HepG2 (cell line): ENCODE data around the gene IL32. TPM values are rescaled to one million over a fixed set of nuclear protein-coding genes. Genes with fewer than 3 reads are reported as not detected.

ENCODE experiments used
- CSRNP1 ChIP-seq: sonication (generic); formaldehyde crosslinking; IDR thresholded peaks from 2 replicates; pipeline ENCODE4 v1.8.1; 2023; ENCODE audit warnings: mild to moderate bottlenecking, missing genetic modification reagents
- HOXA7 ChIP-seq: sonication (generic); formaldehyde crosslinking; IDR thresholded peaks from 2 replicates; pipeline ENCODE4 v1.8.1; 2022; ENCODE audit warnings: mild to moderate bottlenecking, missing genetic modification reagents, moderate library complexity
- KIAA2018 ChIP-seq: sonication (generic); formaldehyde crosslinking; IDR thresholded peaks from 2 replicates; pipeline ENCODE4 v1.5.0; 2020; ENCODE audit warnings: mild to moderate bottlenecking, missing genetic modification reagents, borderline replicate concordance
- MIXL1 ChIP-seq: IDR thresholded peaks from 2 replicates; pipeline ENCODE4 v1.6.1; 2016
- PRDM4 ChIP-seq: sonication (generic); formaldehyde crosslinking; IDR thresholded peaks from 2 replicates; pipeline ENCODE4 v1.9.0; 2021; ENCODE audit warnings: missing genetic modification reagents, borderline replicate concordance
- TBX2 ChIP-seq: sonication (generic); formaldehyde crosslinking; IDR thresholded peaks from 2 replicates; pipeline ENCODE4 v1.5.0; 2020; ENCODE audit warnings: missing genetic modification reagents, mild to moderate bottlenecking, borderline replicate concordance
- ZBTB38 ChIP-seq: sonication (generic); formaldehyde crosslinking; IDR thresholded peaks from 2 replicates; pipeline ENCODE4 v1.5.1; 2020; ENCODE audit warnings: mild to moderate bottlenecking, missing genetic modification reagents
- ZFAT ChIP-seq: sonication (generic); formaldehyde crosslinking; conservative IDR thresholded peaks from 2 replicates; pipeline ENCODE4 v1.8.1; 2023; ENCODE audit warnings: missing genetic modification reagents, inconsistent platforms
- ZNF256 ChIP-seq: sonication (generic); formaldehyde crosslinking; conservative IDR thresholded peaks from 2 replicates; pipeline ENCODE4 v1.4.0; 2020; ENCODE audit warnings: missing genetic modification reagents
- ZNF605 ChIP-seq: sonication (generic); formaldehyde crosslinking; IDR thresholded peaks from 2 replicates; pipeline ENCODE4 v1.8.0; 2022; ENCODE audit warnings: mild to moderate bottlenecking, missing genetic modification reagents
- ZNF800 ChIP-seq: sonication (generic); formaldehyde crosslinking; IDR thresholded peaks from 2 replicates; pipeline ENCODE4 v1.4.0; 2020; ENCODE audit warnings: missing genetic modification reagents
- ZNF841 ChIP-seq: sonication (generic); formaldehyde crosslinking; IDR thresholded peaks from 2 replicates; pipeline ENCODE4 v1.8.1; 2023; ENCODE audit warnings: missing genetic modification reagents, borderline replicate concordance
- ZSCAN12 ChIP-seq: sonication (generic); formaldehyde crosslinking; IDR thresholded peaks from 2 replicates; pipeline ENCODE4 v1.9.0; 2021; ENCODE audit warnings: mild to moderate bottlenecking, missing genetic modification reagents
- polyA plus RNA-seq, 8 experiments: library from polyadenylated mRNA; depleted of rRNA in 3 of 8; stranded (reverse) in 7 of 8; unstranded in 1 of 8; fragments of >200 nt; fragmentation: Illumina TruSeq in 4 of 8; extraction: Trizol in 4 of 8; gene quantifications; 2 replicates each; pipeline versions ENCODE4 v1.2.1 to v1.2.3, GENCODE V29; 2011 to 2016; ENCODE audit warnings: low read depth in 4 of 8, missing spikeins in 1 of 8, mixed read lengths in 1 of 8; ENCODE audit not compliant: insufficient read depth in 1 of 8
- total RNA-seq, 5 experiments: library from RNA; depleted of rRNA; stranded (reverse); fragments of >200 nt; fragmentation: Illumina TruSeq; extraction: Trizol; gene quantifications; 2 replicates each; pipeline ENCODE4 v1.2.3, GENCODE V29; 2016; ENCODE audit warnings: low read depth in 1 of 5
- TF ChIP-seq, protein P1 (sequence below): IDR thresholded peaks from 2 replicates; pipeline ENCODE4 v1.6.1; 2016; ENCODE audit warnings: mild to moderate bottlenecking, missing biosample characterization, missing genetic modification reagents

IL32 gene
- total and polyA plus RNA-seq, 2 of the 13 experiments (the other 11 are each of a cell fraction or from before 2014, with no cell fraction given): 115 to 165 TPM

- TF ChIP-seq ZNF800: no peak
- TF ChIP-seq MIXL1: no peak
- no peak for TF ChIP-seq ZSCAN12 (CRISPR knock-in tag)
- TF ChIP-seq CSRNP1 (CRISPR knock-in tag): 0 out of 2 replicates have a peak, but pooled peaks have one; percentile 27
- TF ChIP-seq ZNF841 (CRISPR knock-in tag): no peak
- TF ChIP-seq HOXA7 (CRISPR knock-in tag): no peak
- no peak; the same call in 1 of the 2 replicates for TF ChIP-seq ZBTB38 (CRISPR knock-in tag)
- TF ChIP-seq ZFAT: no peak
- TF ChIP-seq, protein P1, sequence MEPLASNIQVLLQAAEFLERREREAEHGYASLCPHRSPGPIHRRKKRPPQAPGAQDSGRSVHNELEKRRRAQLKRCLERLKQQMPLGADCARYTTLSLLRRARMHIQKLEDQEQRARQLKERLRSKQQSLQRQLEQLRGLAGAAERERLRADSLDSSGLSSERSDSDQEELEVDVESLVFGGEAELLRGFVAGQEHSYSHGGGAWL (CRISPR knock-in tag): peak; percentile 54
- no peak for TF ChIP-seq PRDM4 (CRISPR knock-in tag)
- TF ChIP-seq KIAA2018: no peak
- peak; percentile 66; the same call in 1 of the 2 replicates for TF ChIP-seq TBX2 (CRISPR knock-in tag)
- peak; percentile 67; the same call in 1 of the 2 replicates for TF ChIP-seq ZNF605 (CRISPR knock-in tag)
- no peak for TF ChIP-seq ZNF256 (CRISPR knock-in tag)
Observed at GRCh38 chr16:3106205-3106928, 40.9 kb downstream of the IL32 start (continued).
